ENCODE data around the gene KIT.

KIT gene

GRCh38 chr4:54745031-54745770 lies 87.4 kb downstream of the KIT start:
- DNase-seq (ENCODE audit: low spot score): no peak

DNA sequence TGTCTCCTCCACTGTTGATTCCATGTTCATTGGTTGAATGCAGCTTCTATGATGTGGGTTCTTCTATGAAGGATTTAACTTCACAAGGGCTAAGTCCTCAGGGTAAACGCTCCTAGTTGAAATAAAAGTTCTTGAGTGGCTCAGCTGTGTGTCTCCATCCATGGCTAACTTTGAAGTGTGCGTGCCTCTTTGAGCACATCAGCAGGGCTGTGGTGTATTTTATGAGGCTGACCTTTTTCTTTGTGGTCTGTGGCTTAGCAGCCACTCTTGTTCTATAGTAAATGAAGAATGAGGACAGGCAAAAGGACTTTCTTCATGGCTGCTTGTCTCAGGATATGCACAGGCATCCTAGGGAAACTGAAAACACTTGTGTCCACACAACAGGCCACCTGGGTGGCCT lies 88.5 kb downstream of the KIT start:
- peak; percentile 17 for DNase-seq (ENCODE audit: low spot score)

DNA sequence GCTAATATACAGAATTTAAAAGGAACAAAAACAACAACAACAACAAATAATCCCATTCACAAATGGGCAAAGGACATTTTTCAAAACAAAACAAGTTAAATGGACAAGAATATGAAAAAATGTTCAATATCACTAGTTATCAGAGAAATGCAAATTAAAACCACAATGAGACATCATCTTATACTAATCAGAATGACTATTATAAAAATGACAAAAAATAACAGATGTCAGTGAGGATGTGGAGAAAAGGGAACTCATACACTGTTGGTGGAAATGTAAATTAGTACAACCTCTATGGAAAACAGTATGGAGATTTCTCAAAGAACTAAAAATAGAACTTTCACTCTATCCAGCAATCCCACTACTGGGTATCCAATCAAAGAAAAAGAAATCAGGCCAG lies 92.6 kb downstream of the KIT start:
- DNase-seq (ENCODE audit: low spot score): no peak

GRCh38 chr4:54754394-54754793 lies 96.6 kb downstream of the KIT start:
- DNase-seq (ENCODE audit: low spot score): no peak

DNA sequence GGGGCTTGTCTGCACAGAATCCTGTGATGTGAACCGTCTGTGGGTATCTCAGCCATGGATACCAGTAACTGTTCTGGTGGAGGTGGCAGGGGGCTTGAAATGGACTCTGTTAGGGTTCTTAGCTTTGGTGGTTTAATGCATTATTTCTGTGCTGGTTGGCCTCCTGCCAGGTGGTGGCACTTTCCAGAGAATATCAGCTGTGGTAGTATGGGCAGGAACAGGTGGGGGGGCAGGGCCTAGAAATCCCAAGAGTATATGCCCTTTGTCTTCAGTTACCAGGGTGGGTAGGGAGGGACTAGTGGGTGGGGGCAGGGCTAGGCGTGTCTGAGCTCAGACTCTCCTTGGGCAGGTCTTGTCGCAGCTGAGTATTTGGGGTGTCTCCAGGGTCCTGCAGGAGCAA lies 106.7 kb downstream of the KIT start:
- no peak for DNase-seq (ENCODE audit: low spot score)

DNA sequence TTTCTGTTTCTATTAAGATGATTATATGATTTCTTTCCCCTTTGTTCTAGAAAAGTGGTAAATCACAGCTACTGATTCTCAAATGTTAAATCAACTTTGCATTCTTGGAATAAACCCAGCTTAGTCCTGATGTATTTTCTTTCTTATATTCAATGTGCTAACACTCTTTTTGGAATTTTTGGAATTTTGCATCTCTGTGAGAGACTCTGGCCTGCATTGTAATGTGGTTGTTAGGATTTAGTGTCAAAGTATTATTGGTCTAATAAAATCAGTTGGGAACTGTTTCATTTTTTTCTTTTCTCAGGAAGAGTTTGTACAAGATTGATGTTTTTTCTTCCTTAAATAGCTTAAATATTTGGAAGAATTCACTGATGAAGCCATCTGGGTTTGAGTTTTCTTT lies 109.6 kb downstream of the KIT start:
- DNase-seq (ENCODE audit: low spot score): no peak

- DNase-seq (ENCODE audit: low spot score): no peak
Observed at GRCh38 chr4:54773022-54773421, 115.3 kb downstream of the KIT start.

DNA sequence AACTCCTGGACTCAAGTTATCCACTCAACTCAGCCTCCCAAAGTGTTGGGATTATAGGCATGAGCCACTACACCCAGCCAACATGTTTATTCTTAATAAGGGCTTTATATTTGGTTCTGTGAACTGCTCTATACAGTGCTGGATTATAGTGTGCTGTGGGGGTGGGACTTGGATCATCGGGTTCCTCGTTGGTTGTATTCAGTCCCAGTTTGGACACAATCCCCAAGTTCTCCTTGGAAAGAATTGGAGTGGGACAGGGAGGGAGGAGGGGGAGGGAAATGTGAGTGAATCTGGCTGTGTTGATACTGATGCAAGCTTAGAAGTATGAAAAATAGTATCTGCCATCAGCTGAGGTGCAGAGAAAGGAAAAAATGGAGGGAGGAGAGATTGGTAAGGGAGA lies 121.3 kb downstream of the KIT start:
- no peak for DNase-seq (ENCODE audit: low spot score)

DNA sequence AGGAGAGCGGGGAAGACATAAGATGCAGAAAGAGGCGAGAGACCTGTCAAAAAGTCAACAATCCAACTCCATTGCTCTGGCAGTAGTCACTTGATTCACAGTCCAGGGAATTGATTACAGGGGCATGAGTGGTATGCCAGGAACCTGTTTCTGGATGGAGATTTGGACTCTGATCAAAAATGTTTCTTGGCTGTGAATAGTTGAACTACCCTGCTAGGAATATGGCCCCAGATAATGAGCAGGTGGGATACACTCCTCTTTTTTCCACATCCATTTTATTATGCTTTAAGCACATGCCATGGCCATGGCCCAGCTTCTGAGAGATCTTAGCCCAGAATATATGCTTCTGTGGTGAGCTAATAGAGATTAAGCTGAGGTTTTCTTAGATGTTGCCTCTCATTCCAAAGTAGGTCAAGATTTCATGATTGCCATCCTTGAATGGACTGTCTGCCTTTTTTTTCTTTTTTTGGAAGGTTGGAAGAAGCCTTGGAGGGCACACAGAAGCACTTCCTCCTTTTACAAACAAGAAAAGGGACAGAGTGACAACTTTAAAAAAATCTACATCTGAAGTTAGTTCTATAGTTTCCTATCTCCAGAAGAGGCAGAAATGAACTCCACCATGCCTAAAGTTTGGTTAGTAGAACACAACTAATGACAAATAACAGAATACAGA lies 121.9 kb downstream of the KIT start:
- DNase-seq (ENCODE audit: low spot score): no peak

DNA sequence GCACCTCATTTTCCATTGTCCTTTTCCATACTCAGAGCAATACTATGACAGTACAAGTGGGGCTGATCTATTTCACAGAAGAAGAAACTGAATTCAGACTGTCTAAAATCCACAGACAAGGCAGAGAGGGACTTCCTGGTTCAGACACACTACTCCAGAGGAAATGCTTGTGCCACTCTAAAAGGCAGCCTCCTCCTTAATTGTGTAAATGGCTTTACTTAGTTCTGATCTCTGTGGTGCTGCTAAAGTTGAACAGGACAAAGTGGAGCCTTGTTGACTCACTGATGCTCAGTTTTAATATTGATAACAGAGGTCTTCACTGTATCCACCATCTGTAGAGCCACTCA lies 122.4 kb downstream of the KIT start:
- no peak for DNase-seq (ENCODE audit: low spot score)

DNA sequence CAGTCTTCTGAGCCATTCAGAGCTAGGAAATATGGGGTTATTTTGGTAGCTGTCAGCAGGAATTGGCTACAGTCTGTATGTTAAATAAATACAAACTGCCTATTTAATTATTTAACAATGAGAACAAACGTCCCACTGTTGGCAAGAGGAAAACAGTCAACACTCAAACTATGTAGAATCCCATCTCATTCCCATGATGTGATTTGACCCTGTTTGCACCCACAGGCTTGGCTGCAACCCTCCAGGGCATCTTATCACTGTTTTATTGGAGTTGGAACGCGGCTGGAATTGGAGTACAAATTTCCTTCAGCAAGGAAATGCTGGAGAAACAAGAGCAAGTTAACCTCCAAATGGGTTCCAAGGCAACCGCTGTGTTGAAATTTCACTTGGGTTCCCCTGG lies 124.0 kb downstream of the KIT start:
- no peak for DNase-seq (ENCODE audit: low spot score)

GRCh38 chr4:54783402-54784110 lies 125.8 kb downstream of the KIT start:
- no peak for DNase-seq (ENCODE audit: low spot score)

DNA sequence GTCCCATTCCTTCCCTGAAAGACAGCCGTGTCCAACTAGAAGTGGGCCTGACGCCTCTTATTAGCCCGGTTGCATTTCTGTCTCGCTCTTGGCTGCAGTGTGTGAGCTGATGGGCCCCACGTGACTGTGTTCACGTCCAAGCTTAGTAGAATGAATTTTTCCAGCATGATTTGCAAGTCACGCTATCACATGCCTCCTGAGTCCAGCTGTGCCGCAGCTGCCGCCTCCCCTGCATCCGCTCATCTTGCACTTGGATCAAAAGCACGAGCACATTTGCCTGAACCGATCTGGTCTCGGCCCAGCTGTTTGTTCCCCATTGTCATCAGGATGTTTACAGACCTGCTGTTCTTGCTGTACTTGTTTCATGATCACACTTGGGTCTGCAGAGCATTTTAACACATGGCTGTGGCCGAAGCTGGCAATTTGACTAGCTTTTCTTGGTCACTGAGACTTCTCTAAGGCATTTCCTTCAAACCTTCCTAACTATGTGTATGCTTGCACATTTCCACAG lies 126.5 kb downstream of the KIT start:
- no peak for DNase-seq (ENCODE audit: low spot score)

All from kidney tubule cell (primary cell).